RWPE1 (cell line): Measurements from ENCODE around the gene IZUMO2.

Experiments
- CTCF ChIA-PET: fragments of 350-600 bp; sonication (Branson Sonifier 250); formaldehyde crosslinking; extraction: SDS; loops from one replicate; lab custom pipeline; 2021; lab: Yijun Ruan, JAX
- POLR2A ChIA-PET: fragments of 400-600 bp; formaldehyde crosslinking; extraction: SDS; loops from one replicate; lab custom pipeline; 2020; ENCODE audit warnings: antibody characterized with exemption; ENCODE audit not compliant: low non-redundant PET; lab: Yijun Ruan, JAX
- DNase-seq: peaks from one replicate; pipeline ENCODE4 v3.0.0; 2012; ENCODE audit warnings: low spot score
- H3K27ac ChIP-seq: fragments of 450-650 bp; 2 replicates; pipeline ENCODE4 v1.5.1; 2017
- CTCF ChIP-seq: fragments of 450-650 bp; conservative IDR thresholded peaks from 2 replicates; pipeline ENCODE4 v1.5.1; 2017; ENCODE audit warnings: low read depth, mild to moderate bottlenecking

IZUMO2 gene

GRCh38 chr19:50190439-50190891 is 27.4 kb upstream of the IZUMO2 start:
- ChIA-PET CTCF (interaction anchor here (0.6 to 0.7 kb wide), 2 partner anchors 12 to 18 kb away, joined by 3 to 4 read pairs; no protein-coding TSS in a partner anchor), POLR2A (no interaction called here)
- TF ChIP-seq CTCF, result no peak
- no peak overlapping the region for H3K27ac ChIP-seq
- DNase-seq, result no peak

GRCh38 chr19:50189331-50189730 is 26.2 kb upstream of the IZUMO2 start:
- CTCF ChIA-PET, result no interaction called here
- TF ChIP-seq CTCF, result no peak
- no peak for DNase-seq
- POLR2A ChIA-PET, result no interaction called here
- H3K27ac ChIP-seq, result no peak overlapping the region

GRCh38 chr19:50187937-50188336 is 24.9 kb upstream of the IZUMO2 start:
- CTCF ChIA-PET, result no interaction called here
- no peak for DNase-seq
- no peak for TF ChIP-seq CTCF
- POLR2A ChIA-PET, result no interaction called here
- H3K27ac ChIP-seq, result no peak overlapping the region

- no peak for DNase-seq
- TF ChIP-seq CTCF, result no peak
- ChIA-PET POLR2A (no interaction called here), CTCF (interaction anchor here (0.6 to 0.7 kb wide), 2 partner anchors 241 to 1422 kb away, joined by 3 read pairs; no protein-coding TSS in a partner anchor)
- H3K27ac ChIP-seq, result no peak overlapping the region
Observed at GRCh38 chr19:50184196-50184595, 21.1 kb upstream of the IZUMO2 start.

GRCh38 chr19:50181121-50181520 is 18.0 kb upstream of the IZUMO2 start:
- CTCF ChIA-PET, result interaction anchor here (1.0 kb wide), 1 partner anchor 25 kb away, joined by 4 read pairs; no protein-coding TSS in a partner anchor
- no peak for TF ChIP-seq CTCF
- DNase-seq, result no peak
- POLR2A ChIA-PET, result no interaction called here
- H3K27ac ChIP-seq, result no peak overlapping the region

GRCh38 chr19:50178859-50179537 is 15.9 kb upstream of the IZUMO2 start:
- no peak for DNase-seq
- no peak for TF ChIP-seq CTCF
- ChIA-PET CTCF (no interaction called here), POLR2A (no interaction called here)
- H3K27ac ChIP-seq, result no peak overlapping the region
